CD14-positive monocyte (primary cell): ENCODE results near the gene ATP5F1E. TPM values are rescaled to one million over a fixed set of nuclear protein-coding genes. Genes with fewer than 3 reads are reported as not detected.

Source experiments
- DNase-seq, 3 donors: peaks; one replicate each; pipeline ENCODE4 v3.0.0-alpha.2; 2011 to 2022
- H2AFZ ChIP-seq: 2 replicates; pipeline ENCODE4 v1.6.0; 2012; ENCODE audit warnings: mild to moderate bottlenecking, low read depth, low read length, inconsistent platforms; ENCODE audit not compliant: insufficient read depth, poor library complexity, severe bottlenecking
- H3K27ac ChIP-seq, 2 donors: 1 replicate in 1 of 2; 2 replicates in 1 of 2; pipeline ENCODE4 v1.5.1; 2012 to 2013; ENCODE audit warnings: low read length in 2 of 2, control low read depth in 1 of 2, inconsistent platforms in 1 of 2, low read depth in 1 of 2, mild to moderate bottlenecking in 1 of 2
- H3K27me3 ChIP-seq, 2 donors: one replicate each; pipeline versions ENCODE4 v1.6.0 to v1.6.1; 2011 to 2013; ENCODE audit warnings: low read length in 2 of 2; ENCODE audit not compliant: control insufficient read depth in 2 of 2, insufficient read depth in 2 of 2
- H3K36me3 ChIP-seq, 2 donors: replicated peaks in 1 of 2; 1 replicate in 1 of 2; 2 replicates in 1 of 2; pipeline versions ENCODE4 v1.5.1 to v1.6.1; 2012 to 2013; ENCODE audit warnings: low read length in 2 of 2, control low read depth in 1 of 2, inconsistent platforms in 1 of 2, mild to moderate bottlenecking in 1 of 2; ENCODE audit not compliant: insufficient read depth in 2 of 2, control insufficient read depth in 1 of 2
- H3K4me1 ChIP-seq, 2 donors: 1 replicate in 1 of 2; 2 replicates in 1 of 2; pipeline versions ENCODE4 v1.5.1 to v1.6.1; 2012 to 2013; ENCODE audit warnings: low read length in 2 of 2, control low read depth in 1 of 2, inconsistent platforms in 1 of 2, mild to moderate bottlenecking in 1 of 2, moderate library complexity in 1 of 2; ENCODE audit not compliant: insufficient read depth in 2 of 2, control insufficient read depth in 1 of 2
- H3K4me2 ChIP-seq: replicated peaks from 2 replicates; pipeline ENCODE3; 2012; ENCODE audit warnings: low read length, moderate library complexity, mild to moderate bottlenecking; ENCODE audit not compliant: poor library complexity, severe bottlenecking; ENCODE audit errors: extremely low read depth
- H3K4me3 ChIP-seq, 3 experiments: fragments of 200-600 bp in 1 of 3; sonication (generic) in 1 of 3; replicated peaks in 1 of 3; 1 replicate in 2 of 3; 2 replicates in 1 of 3; pipeline ENCODE4 v1.5.1; 2011 to 2013; ENCODE audit warnings: low read length in 3 of 3, mild to moderate bottlenecking in 3 of 3, control low read depth in 2 of 3, low read depth in 2 of 3, inconsistent platforms in 1 of 3, moderate library complexity in 1 of 3
- H3K79me2 ChIP-seq: 2 replicates; pipeline ENCODE4 v1.6.0; 2012; ENCODE audit warnings: mild to moderate bottlenecking, control low read depth, inconsistent platforms, low read length, moderate library complexity; ENCODE audit not compliant: insufficient read depth
- H3K9ac ChIP-seq: 2 replicates; pipeline ENCODE4 v1.6.0; 2017; ENCODE audit warnings: low read length, mild to moderate bottlenecking; ENCODE audit not compliant: insufficient read depth, poor library complexity, severe bottlenecking
- H3K9me3 ChIP-seq, 2 donors: replicated peaks in 1 of 2; 1 replicate in 1 of 2; 2 replicates in 1 of 2; pipeline versions ENCODE4 v1.5.1 to v1.6.1; 2012 to 2013; ENCODE audit warnings: low read length in 2 of 2, control low read depth in 1 of 2; ENCODE audit not compliant: control insufficient read depth in 1 of 2, insufficient read depth in 1 of 2
- H4K20me1 ChIP-seq: 2 replicates; pipeline ENCODE4 v1.6.0; 2012; ENCODE audit warnings: mild to moderate bottlenecking, low read length, control low read depth, moderate library complexity; ENCODE audit not compliant: insufficient read depth
- H3K27ac Mint-ChIP-seq, 7 donors: one replicate each; pipeline ENCODE4 v1.8.0; 2020; ENCODE audit warnings: mild to moderate bottlenecking in 7 of 7, mixed read lengths in 7 of 7, moderate library complexity in 6 of 7, inconsistent platforms in 2 of 7
- H3K27me3 Mint-ChIP-seq, 3 donors: one replicate each; pipeline ENCODE4 v1.8.0; 2021 to 2022; ENCODE audit warnings: low read depth in 3 of 3, mild to moderate bottlenecking in 3 of 3, mixed read lengths in 3 of 3, moderate library complexity in 3 of 3, inconsistent platforms in 1 of 3
- H3K36me3 Mint-ChIP-seq, 2 donors: one replicate each; pipeline ENCODE4 v1.8.0; 2020; ENCODE audit warnings: mixed read lengths in 2 of 2, inconsistent platforms in 1 of 2, mild to moderate bottlenecking in 1 of 2
- H3K4me1 Mint-ChIP-seq: one replicate; pipeline ENCODE4 v1.8.0; 2020; ENCODE audit warnings: mild to moderate bottlenecking, mixed read lengths
- H3K4me3 Mint-ChIP-seq, 2 donors: one replicate each; pipeline ENCODE4 v1.8.0; 2020; ENCODE audit warnings: mild to moderate bottlenecking in 2 of 2, mixed read lengths in 2 of 2, moderate library complexity in 1 of 2
- H3K9me3 Mint-ChIP-seq, 7 donors: one replicate each; pipeline ENCODE4 v1.8.0; 2020 to 2022; ENCODE audit warnings: mixed read lengths in 7 of 7, mild to moderate bottlenecking in 6 of 7, moderate library complexity in 6 of 7, inconsistent platforms in 2 of 7
- CTCF ChIP-seq: fragments of 200-600 bp; IDR thresholded peaks from one replicate; pipeline ENCODE4 v1.8.0; 2022; ENCODE audit warnings: antibody characterized with exemption, mild to moderate bottlenecking
- WGBS: methylation state at CpG from one replicate; pipeline ENCODE4 v1.1.5; 2013; ENCODE audit warnings: missing lambda C conversion rate; ENCODE audit not compliant: insufficient coverage; 5-methylcytosine and 5-hydroxymethylcytosine counted together
- intact Hi-C, 2 donors: fragments of 100-400 bp; cut with micrococcal nuclease; formaldehyde crosslinking; loops; one replicate each; pipeline versions ENCODE4 v1.15.0 to v1.15.1; 2023
- polyA plus RNA-seq, 3 donors: library from polyadenylated mRNA; depleted of rRNA in 1 of 3; unstranded in 2 of 3; stranded (reverse) in 1 of 3; fragments of 300-500 nt in 2 of 3; fragments of >200 nt in 1 of 3; fragmentation: Illumina TruSeq in 2 of 3; gene quantifications; 1 replicate in 2 of 3; 2 replicates in 1 of 3; pipeline ENCODE4 v1.2.3, GENCODE V29; 2012 to 2021

The ATP5F1E gene
- polyA plus RNA-seq, 3 donors: 39.0 to 105 (median 102) TPM

GRCh38 chr20:59004493-59004762 is 27.7 kb downstream of the ATP5F1E start:
- Histone ChIP-seq H3K4me2 (peak overlapping the region; percentile 88), H3K9me3 (no peaks in the 10 kb centered on the region), H3K4me1 (peaks cover 54 to 69% of the 10 kb centered on the region in 2 donors), H3K36me3 (peaks cover 45 to 46% of the 10 kb centered on the region in 2 donors), H3K4me3 (peak overlapping the region; percentile 86 to 99 (median 90)), H3K27ac (peak overlapping the region; percentile 95 to 98), H4K20me1 (peaks cover 68% of the 10 kb centered on the region), H3K79me2 (peaks cover 76% of the 10 kb centered on the region), H2AFZ (no peak overlapping the region), H3K27me3 (no peaks in the 10 kb centered on the region), H3K9ac (peak overlapping the region; percentile 98)
- Mint-ChIP-seq H3K27me3 (no peaks in the 10 kb centered on the region), H3K4me1 (peaks cover 53% of the 10 kb centered on the region), H3K36me3 (peaks cover 46 to 53% of the 10 kb centered on the region in 2 donors), H3K4me3 (peak overlapping the region; percentile 92 to 96), H3K9me3 (peaks cover 0 to 1% (median 0%) of the 10 kb centered on the region in 7 donors), H3K27ac (peak overlapping the region; percentile 98 to 100 (median 99))
- intact Hi-C loops: loop anchor here (2.0 to 10.0 kb wide), 3 partner anchors 28 to 120 kb away; partner anchors contain the start of gene ATP5F1E (in 1 of the 2)
- WGBS: 0% methylated on average over 4 of the region's 4 CpGs
- TF ChIP-seq CTCF: no peak
- peak in 1 of 3 donors; percentile 90 for DNase-seq

GRCh38 chr20:59003836-59004492 is 28.2 kb downstream of the ATP5F1E start:
- Histone ChIP-seq H3K27ac (peak overlapping the region; percentile 95 to 98), H3K4me3 (peak overlapping the region; percentile 86 to 99 (median 90)), H2AFZ (no peak overlapping the region), H3K36me3 (peaks cover 50 to 51% of the 10 kb centered on the region in 2 donors), H4K20me1 (peaks cover 73% of the 10 kb centered on the region), H3K9ac (peak overlapping the region; percentile 98), H3K79me2 (peaks cover 79% of the 10 kb centered on the region), H3K27me3 (no peaks in the 10 kb centered on the region), H3K9me3 (no peaks in the 10 kb centered on the region), H3K4me2 (peak overlapping the region; percentile 88), H3K4me1 (peaks cover 53 to 66% of the 10 kb centered on the region in 2 donors)
- H3K4me3 Mint-ChIP-seq: peak overlapping the region; percentile 92 to 96
- peak overlapping the region; percentile 98 to 100 (median 99) for H3K27ac Mint-ChIP-seq
- 67% methylated on average over 16 of the region's 16 CpGs for WGBS
- no peak for TF ChIP-seq CTCF
- no peaks in the 10 kb centered on the region for H3K27me3 Mint-ChIP-seq
- H3K36me3 Mint-ChIP-seq: peaks cover 50 to 58% of the 10 kb centered on the region in 2 donors
- peaks cover 0 to 1% (median 0%) of the 10 kb centered on the region in 7 donors for H3K9me3 Mint-ChIP-seq
- intact Hi-C loops: loop anchor here (2.0 to 10.0 kb wide), 3 partner anchors 29 to 119 kb away; partner anchors contain the start of gene ATP5F1E (in 1 of the 2)
- DNase-seq: no peak
- H3K4me1 Mint-ChIP-seq: peaks cover 53% of the 10 kb centered on the region
